GM19372 (cell line): ENCODE measurements around the gene FAM25C.
"Not testable (repeated sequence)": the region's sequence is repeated elsewhere in the genome, so short reads cannot be mapped to it uniquely, and the experiment has no call there.

Source experiments
- ATAC-seq: cut with Tn5 transposase; IDR thresholded peaks from one replicate; pipeline ENCODE4 v1.9.1; 2021; ENCODE audit warnings: mild to moderate bottlenecking, low read depth, moderate library complexity; ENCODE audit not compliant: unreplicated experiment

FAM25C gene

DNA sequence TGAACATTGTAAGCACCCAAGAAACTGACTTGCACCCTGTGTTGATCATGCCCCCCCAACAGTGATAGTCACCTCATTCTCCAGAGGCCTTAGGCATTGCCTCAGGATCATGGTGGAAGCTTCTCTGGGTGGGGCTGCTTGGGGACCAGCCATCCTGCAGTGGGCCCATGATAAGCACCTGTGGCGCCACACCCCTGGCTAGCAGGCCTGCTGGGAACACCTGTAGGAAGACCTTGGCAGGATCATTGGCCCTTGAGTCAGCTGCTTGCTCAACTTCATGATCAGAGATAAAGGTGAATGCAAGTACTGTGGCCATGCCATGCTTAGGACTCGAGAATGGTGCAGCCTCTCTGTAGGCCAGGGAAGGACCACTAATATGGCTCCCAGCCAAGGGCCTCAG, 38.9 kb downstream of the FAM25C start:
- not testable (repeated sequence) for ATAC-seq

GRCh38 chr10:47959677-47960076, 39.9 kb downstream of the FAM25C start:
- ATAC-seq: not testable (repeated sequence)

GRCh38 chr10:47957158-47957557, 42.4 kb downstream of the FAM25C start:
- not testable (repeated sequence) for ATAC-seq

DNA sequence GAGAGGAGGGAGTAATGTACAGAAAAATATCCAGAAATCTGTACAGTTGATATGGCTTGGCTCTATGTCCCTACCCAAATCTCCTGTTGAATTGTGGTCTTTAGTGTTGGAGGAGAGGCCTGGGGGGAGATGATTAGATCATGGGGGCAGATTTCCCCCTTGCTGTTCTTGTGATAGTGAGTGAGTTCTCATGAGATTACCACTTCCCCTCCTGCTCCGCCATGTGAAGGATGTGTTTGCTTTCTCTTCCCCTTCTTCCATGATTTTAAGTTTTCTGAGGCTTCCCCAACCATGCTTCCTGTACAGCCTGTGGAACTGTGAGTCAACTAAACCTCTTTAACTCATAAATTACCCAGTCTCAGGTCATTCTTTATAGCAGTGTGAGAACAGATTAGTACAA, 52.2 kb downstream of the FAM25C start:
- not testable (repeated sequence) for ATAC-seq
